HUES48 (cell line): ENCODE results near the gene SLC25A17.
"Not testable (repeated sequence)": the region's sequence is repeated elsewhere in the genome, so short reads cannot be mapped to it uniquely, and the experiment has no call there.

Experiments
- H3K27ac ChIP-seq: one replicate; pipeline ENCODE4 v1.7.0; 2013; ENCODE audit warnings: low read depth, low read length, inconsistent platforms
- H3K27me3 ChIP-seq: 2 replicates; pipeline ENCODE4 v1.6.1; 2013; ENCODE audit warnings: mild to moderate bottlenecking, low read length; ENCODE audit not compliant: control insufficient read depth, insufficient read depth
- H3K36me3 ChIP-seq: 2 replicates; pipeline ENCODE4 v1.6.1; 2013; ENCODE audit warnings: low read length; ENCODE audit not compliant: control insufficient read depth, insufficient read depth
- H3K4me1 ChIP-seq: 2 replicates; pipeline ENCODE4 v1.6.1; 2013; ENCODE audit warnings: mild to moderate bottlenecking, low read length; ENCODE audit not compliant: control insufficient read depth, insufficient read depth
- H3K4me3 ChIP-seq: 2 replicates; pipeline ENCODE4 v1.5.1; 2013; ENCODE audit warnings: mild to moderate bottlenecking, low read depth, low read length
- H3K9ac ChIP-seq: 2 replicates; pipeline ENCODE4 v1.6.1; 2013; ENCODE audit warnings: mild to moderate bottlenecking, low read depth, low read length, moderate library complexity
- H3K9me3 ChIP-seq: 2 replicates; pipeline ENCODE4 v1.6.1; 2013; ENCODE audit warnings: low read length; ENCODE audit not compliant: control insufficient read depth, insufficient read depth

The SLC25A17 gene

DNA sequence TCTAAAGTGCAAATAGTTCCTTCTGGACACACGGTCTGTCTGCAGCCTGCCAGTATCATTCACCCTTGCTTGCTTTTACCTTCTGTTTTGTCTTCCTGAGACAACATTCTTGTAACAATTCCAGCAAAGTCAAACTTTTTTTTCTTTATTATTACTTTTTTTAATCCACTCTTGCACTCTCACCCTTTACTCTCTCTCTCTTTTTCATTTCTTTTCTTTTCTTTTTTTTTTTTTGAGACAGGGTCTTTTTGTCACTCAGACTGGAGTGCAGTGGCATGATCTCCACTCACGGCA, 86.2 kb downstream of the SLC25A17 start:
- Histone ChIP-seq H3K4me1 (peaks cover 15% of the 10 kb centered on the region), H3K36me3 (no peaks in the 10 kb centered on the region), H3K27ac (no peak overlapping the region), H3K9me3 (no peaks in the 10 kb centered on the region), H3K27me3 (no peaks in the 10 kb centered on the region), H3K9ac (no peak overlapping the region), H3K4me3 (no peak overlapping the region)

DNA sequence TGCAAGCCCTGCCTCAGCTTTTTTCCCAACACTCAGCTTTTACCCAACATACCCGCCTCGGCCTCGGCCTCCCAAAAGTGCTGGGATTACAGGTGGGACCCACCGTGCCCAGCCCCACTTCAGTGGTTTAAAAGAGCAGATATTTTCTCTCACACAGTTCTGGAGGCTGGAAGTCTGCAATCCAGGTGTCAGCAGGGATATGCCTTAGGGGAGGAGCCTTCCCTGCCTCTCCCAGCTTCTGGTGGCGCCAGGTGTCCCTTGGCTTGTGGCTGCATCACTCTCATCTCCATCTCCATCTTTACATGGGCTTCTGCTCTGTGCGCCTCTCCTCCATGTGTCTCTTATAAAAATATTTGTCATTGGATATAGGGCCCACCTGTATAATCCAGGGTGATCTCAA, 89.9 kb downstream of the SLC25A17 start:
- no peak overlapping the region for H3K4me3 ChIP-seq
- H3K36me3 ChIP-seq: no peaks in the 10 kb centered on the region
- H3K4me1 ChIP-seq: peaks cover 26% of the 10 kb centered on the region
- no peak overlapping the region for H3K9ac ChIP-seq
- H3K9me3 ChIP-seq: no peaks in the 10 kb centered on the region
- H3K27me3 ChIP-seq: no peaks in the 10 kb centered on the region
- H3K27ac ChIP-seq: no peak overlapping the region

DNA sequence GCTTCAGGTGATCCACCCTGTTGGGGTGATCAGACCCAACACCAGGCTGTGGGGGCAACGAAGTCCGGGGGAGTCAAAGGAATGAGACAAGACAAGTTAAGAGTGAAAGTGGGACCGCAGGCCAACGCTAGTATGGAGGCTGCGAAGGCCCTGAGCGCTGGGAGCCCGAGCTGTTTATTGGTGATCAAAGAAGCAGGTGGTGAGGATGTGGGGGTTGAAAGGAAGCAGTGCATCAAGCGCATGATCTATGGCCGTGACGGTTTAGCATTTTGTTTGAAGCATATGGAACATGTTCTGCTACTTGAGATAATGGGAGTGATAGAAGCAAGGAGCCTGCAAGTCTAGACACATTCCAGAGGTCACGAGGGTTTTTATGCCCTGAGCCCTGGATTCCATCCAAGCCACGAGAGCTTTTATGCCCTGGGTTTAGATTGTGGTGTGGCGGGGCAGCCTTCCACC, 90.4 kb downstream of the SLC25A17 start:
- Histone ChIP-seq H3K27ac (no peak overlapping the region), H3K4me3 (no peak overlapping the region), H3K9me3 (no peaks in the 10 kb centered on the region), H3K36me3 (no peaks in the 10 kb centered on the region), H3K9ac (no peak overlapping the region), H3K4me1 (peaks cover 26% of the 10 kb centered on the region), H3K27me3 (no peaks in the 10 kb centered on the region)

DNA sequence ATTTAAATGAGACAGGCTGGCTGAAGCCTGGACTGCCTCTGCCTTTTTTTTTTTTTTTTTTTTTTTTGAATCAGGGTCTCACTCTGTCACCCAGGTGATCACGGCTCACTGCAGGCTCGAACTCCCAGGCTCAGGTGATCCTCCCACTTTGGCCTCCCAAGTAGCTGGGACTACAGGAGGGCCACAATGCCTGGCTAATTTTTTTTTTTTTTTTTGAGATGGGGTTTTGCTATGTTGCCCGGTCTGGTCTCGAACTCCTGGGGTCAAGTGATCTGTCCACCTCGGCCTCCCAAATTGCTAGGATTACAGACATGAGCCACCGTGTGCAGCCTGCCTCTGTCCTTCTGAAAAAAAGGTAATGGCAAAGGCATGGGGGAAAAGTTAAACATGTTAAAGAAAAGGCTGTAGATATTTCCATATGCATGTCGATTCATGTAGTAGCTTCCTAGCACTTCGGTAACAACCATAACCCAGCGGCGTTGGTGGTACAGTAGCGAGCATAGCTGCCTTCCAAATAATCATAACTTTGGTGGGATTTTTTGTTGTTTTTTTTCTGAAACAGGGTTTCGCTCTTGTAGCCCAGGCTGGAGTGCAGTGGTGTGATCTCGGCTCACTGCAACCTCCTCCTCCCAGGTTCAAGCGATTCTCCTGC, 91.1 kb downstream of the SLC25A17 start:
- Histone ChIP-seq H3K4me1 (peaks cover 26% of the 10 kb centered on the region), H3K9me3 (no peaks in the 10 kb centered on the region), H3K27me3 (no peaks in the 10 kb centered on the region), H3K36me3 (no peaks in the 10 kb centered on the region), H3K27ac (peak overlapping the region; percentile 85), H3K4me3 (no peak overlapping the region), H3K9ac (no peak overlapping the region)

DNA sequence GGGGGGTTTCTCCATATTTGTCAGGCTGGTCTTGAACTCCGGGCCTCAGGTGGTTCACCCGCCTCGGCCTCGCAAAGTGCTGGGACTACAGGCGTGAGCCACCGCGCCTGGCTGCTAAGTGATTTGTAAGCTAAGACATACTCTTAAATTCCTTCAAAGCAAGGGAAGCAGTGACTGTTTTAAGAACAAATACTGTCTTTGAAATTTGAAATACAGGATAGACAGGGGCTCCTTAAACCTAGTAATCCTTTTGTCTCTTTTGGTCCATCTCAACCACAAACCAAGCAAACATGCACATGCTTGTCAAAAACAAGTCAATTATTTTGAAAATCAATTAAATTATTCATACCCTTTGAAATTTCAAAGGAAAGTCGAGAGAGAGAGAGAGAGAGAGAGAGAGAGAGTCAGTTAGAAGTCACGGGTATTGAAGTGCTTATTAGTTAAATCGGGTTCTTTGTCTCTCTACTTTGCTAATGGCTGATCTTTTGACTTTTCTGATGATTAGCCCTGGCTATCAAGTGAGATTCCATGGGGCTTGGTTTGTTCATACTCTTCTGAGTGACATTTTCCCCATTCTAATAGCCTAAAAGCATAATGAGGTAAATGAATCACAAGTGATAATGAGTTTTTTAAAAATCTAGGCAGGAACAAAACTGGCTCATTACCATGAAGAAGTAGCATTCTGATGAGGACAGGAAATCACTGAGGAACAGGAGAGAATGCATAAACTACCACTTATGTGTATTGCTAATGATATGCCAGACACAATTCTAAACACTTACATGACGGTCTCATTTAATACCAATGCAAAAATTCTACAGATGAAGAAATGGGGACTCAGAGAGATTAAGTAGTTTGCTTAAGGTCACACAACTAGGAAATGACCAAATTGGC, 91.8 kb downstream of the SLC25A17 start:
- Histone ChIP-seq H3K36me3 (no peaks in the 10 kb centered on the region), H3K4me1 (peaks cover 19% of the 10 kb centered on the region), H3K27ac (peak overlapping the region; percentile 85), H3K27me3 (no peaks in the 10 kb centered on the region), H3K9me3 (no peaks in the 10 kb centered on the region), H3K4me3 (no peak overlapping the region), H3K9ac (no peak overlapping the region)

GRCh38 chr22:40726514-40726913, 92.6 kb downstream of the SLC25A17 start:
- Histone ChIP-seq H3K9ac (0 out of 2 replicates have a peak overlapping the region, but pooled peaks have one; percentile 3), H3K27ac (no peak overlapping the region), H3K4me1 (peaks cover 24% of the 10 kb centered on the region), H3K4me3 (no peak overlapping the region), H3K36me3 (no peaks in the 10 kb centered on the region), H3K9me3 (no peaks in the 10 kb centered on the region), H3K27me3 (no peaks in the 10 kb centered on the region)

DNA sequence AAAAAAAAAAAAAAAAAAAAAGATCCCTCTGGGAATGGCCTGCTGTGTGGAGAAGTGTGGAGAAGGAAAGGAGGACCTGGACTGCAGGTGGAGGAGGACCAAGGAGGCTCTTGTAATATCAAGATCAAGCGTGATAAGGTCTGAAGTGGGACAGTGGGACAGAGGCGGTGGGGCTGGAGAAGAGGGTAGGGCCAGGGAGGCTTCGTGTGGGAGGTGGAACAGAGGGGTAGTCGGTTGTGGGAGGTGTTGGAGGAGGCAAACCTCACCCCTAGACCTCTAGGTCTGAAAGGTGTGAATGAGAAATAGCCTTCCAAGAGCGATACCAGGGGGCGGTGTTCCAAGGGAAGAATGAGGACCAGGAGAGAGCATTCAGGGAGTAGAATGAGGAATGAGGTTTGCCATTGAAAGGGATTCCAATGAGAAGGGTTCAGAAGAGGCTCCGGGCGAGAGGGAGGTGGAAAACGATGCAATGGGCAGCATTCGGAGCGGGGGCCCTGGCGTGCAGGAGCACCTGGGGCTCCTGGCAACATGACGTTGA, 95.7 kb downstream of the SLC25A17 start:
- no peak overlapping the region for H3K4me3 ChIP-seq
- no peaks in the 10 kb centered on the region for H3K36me3 ChIP-seq
- no peak overlapping the region for H3K27ac ChIP-seq
- peaks cover 25% of the 10 kb centered on the region for H3K4me1 ChIP-seq
- no peaks in the 10 kb centered on the region for H3K9me3 ChIP-seq
- H3K9ac ChIP-seq: no peak overlapping the region
- H3K27me3 ChIP-seq: no peaks in the 10 kb centered on the region

DNA sequence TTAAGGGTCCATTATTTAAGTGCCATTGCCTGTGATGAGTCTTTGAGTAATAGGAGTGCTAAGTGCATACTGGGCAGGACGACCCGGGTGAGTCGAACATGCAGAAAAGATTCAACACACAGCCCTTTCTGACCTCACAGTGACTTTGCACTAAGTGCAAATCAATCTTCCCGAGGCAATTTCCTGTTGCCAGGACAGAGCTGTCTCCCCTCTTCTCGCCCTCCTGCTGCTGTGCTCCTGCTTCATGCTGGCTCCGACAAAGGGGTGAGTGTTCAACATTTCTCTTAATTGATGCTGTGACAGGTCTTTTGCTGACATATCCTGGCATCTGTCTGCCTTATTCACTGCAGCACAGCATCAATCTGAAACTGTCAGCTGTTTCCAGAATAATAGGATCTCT, 97.9 kb downstream of the SLC25A17 start:
- peak overlapping the region; percentile 62 for H3K27ac ChIP-seq
- H3K36me3 ChIP-seq: no peaks in the 10 kb centered on the region
- H3K9ac ChIP-seq: no peak overlapping the region
- H3K4me3 ChIP-seq: no peak overlapping the region
- H3K9me3 ChIP-seq: no peaks in the 10 kb centered on the region
- peaks cover 16% of the 10 kb centered on the region for H3K4me1 ChIP-seq
- H3K27me3 ChIP-seq: no peaks in the 10 kb centered on the region

- H3K27ac ChIP-seq: peak overlapping the region; percentile 62
- no peaks in the 10 kb centered on the region for H3K36me3 ChIP-seq
- no peaks in the 10 kb centered on the region for H3K9me3 ChIP-seq
- H3K4me1 ChIP-seq: peaks cover 16% of the 10 kb centered on the region
- H3K4me3 ChIP-seq: no peak overlapping the region
- no peaks in the 10 kb centered on the region for H3K27me3 ChIP-seq
- H3K9ac ChIP-seq: no peak overlapping the region
Observed at GRCh38 chr22:40720538-40721256, 98.4 kb downstream of the SLC25A17 start.

GRCh38 chr22:40720156-40720537, 99.0 kb downstream of the SLC25A17 start:
- H3K27ac ChIP-seq, H3K9me3 ChIP-seq: not testable (repeated sequence)

More at GRCh38 chr22:40720156-40720537, 99.0 kb downstream of the SLC25A17 start:
- not testable (repeated sequence) for H3K4me3 ChIP-seq, H3K36me3 ChIP-seq, H3K9ac ChIP-seq, H3K27me3 ChIP-seq
- H3K4me1 ChIP-seq: peaks cover 16% of the 10 kb centered on the region
